ENCODE results near the gene BAMBI.

BAMBI gene

GRCh38 chr10:28676326-28676967 lies 874 bp upstream of the BAMBI start:
- DNase-seq (ENCODE audit: low read depth) = peak; percentile 5

DNA sequence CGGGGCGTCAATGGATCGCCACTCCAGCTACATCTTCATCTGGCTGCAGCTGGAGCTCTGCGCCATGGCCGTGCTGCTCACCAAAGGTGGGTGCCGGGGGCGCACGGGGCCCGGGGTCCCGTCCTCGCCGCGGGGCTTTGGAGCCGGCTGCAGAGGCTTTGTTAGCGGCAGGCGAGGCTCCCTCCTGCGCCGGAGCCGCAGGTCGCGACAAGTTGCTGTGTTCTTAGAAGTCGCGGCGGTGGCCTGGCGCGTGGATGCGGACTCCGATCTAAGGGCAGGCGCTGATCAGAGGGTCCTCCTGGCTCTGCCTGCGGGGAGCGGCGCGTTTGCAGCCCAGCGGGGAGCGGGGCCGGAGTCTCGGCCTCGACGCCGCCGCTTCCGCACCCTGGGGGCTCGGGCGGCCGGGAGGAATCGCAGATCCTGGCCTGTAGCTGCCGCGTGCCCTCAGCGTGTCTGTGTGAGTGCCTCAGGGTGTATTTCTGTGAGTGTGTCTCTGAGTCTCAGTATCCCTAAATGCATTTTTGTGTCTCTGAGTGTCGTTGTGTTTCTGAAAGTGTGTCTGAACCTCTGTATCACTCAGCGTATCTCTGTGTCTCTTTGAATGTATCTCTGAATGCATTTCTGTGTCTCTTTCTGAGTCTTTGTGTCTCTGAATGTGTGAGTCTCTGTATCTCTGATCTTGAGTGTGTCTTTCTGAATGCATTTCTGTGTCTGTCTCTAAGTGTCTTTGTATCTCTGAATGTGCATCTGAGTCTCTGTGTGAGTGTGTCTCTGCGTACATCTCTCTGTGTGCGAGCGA lies 766 bp downstream of the BAMBI start:
- DNase-seq (ENCODE audit: low read depth) = no peak

DNA sequence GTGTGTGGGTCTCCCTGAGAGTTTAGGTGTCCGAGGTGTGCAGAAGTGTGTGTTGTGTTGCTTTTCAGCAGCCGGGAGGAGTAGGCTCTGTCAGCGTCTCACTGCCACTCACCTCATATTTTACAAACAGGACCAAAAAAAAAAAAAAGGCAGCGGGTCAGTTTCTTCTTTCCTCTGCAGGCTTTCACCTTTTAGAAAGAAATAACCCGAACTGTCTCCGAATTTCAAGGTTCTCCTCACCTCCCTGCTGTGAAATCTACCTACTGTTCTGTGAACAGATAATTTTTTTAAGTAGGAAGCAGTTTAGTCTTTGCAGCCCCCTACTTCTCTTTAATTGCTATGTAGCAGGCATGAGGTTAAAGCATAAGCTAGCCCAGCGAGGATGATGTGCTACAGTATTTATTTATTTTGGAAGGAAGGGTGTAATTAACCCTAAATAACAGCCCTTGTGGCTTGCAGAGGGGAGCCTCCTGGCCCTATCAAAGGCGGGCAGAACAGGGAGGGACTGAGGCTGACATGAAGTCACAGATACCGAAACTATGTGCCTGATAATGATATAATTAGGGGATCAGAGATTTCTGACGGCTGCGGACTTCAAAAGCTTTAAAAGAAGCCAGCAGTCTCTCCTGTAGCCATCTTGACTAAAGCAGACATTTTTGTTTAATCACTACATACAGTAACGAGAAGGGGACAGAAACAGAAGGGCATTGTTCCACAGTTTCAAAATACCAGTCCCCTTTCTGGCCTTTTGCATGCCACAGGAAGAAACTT lies 1.6 kb downstream of the BAMBI start:
- DNase-seq (ENCODE audit: low read depth) = no peak

GRCh38 chr10:28679581-28680357 lies 2.4 kb downstream of the BAMBI start:
- no peak for DNase-seq (ENCODE audit: low read depth)

GRCh38 chr10:28680358-28680752 lies 3.0 kb downstream of the BAMBI start:
- DNase-seq (ENCODE audit: low read depth) = no peak

DNA sequence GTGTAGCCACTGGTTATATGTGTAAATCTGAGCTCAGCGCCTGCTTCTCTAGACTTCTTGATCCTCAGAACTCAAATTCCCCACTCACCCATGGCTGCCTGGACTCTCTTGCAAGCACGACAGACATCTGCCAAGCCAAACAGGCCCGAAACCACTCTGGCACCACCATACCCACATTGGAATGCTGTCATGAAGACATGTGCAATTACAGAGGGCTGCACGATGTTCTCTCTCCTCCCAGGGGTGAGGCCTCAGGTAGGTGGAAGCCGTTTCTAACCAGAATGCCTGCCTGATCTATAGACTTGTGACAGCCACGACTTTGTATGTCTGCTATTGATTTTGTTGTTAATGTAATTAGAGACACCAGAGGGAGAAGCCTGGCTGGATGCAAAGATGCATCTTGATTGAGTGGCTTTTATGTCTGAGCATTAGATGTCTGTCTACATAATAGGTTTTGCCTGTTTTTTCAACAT lies 4.0 kb downstream of the BAMBI start:
- DNase-seq (ENCODE audit: low read depth) = no peak

DNA sequence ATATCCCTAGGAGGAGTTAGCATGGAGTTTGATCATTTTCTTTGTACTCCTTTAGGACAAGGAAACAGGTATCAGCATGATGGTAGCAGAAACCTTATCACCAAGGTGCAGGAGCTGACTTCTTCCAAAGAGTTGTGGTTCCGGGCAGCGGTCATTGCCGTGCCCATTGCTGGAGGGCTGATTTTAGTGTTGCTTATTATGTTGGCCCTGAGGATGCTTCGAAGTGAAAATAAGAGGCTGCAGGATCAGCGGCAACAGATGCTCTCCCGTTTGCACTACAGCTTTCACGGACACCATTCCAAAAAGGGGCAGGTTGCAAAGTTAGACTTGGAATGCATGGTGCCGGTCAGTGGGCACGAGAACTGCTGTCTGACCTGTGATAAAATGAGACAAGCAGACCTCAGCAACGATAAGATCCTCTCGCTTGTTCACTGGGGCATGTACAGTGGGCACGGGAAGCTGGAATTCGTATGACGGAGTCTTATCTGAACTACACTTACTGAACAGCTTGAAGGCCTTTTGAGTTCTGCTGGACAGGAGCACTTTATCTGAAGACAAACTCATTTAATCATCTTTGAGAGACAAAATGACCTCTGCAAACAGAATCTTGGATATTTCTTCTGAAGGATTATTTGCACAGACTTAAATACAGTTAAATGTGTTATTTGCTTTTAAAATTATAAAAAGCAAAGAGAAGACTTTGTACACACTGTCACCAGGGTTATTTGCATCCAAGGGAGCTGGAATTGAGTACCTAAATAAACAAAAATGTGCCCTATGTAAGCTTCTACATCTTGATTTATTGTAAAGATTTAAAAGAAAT lies 4.8 kb downstream of the BAMBI start:
- no peak for DNase-seq (ENCODE audit: low read depth)

- DNase-seq (ENCODE audit: low read depth) = no peak
These were observed 7.0 kb downstream of the BAMBI start for GRCh38 chr10:28684157-28684985.

GRCh38 chr10:28684986-28685580 lies 7.8 kb downstream of the BAMBI start:
- DNase-seq (ENCODE audit: low read depth) = no peak

DNA sequence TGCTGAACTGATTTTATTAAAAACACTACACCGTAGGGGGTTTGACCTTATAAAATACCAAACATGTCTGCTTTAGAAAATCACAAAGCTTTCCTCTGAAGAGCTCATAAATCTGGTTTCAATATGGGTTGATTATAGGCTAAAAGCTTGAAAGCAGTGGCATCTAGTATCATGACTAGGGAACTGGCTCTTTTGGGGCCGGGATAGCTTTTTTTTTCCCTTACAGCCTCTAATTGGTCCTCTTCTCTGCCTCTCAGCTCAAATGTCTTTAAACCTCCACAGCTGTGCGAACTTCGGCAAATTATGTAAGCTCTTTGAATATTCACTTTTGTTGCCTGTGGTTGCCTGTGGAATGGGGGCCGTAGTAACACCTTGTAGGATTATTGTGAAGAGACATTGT lies 8.4 kb downstream of the BAMBI start:
- DNase-seq (ENCODE audit: low read depth) = no peak

GRCh38 chr10:28686835-28687682 lies 9.7 kb downstream of the BAMBI start:
- DNase-seq (ENCODE audit: low read depth) = no peak

GRCh38 chr10:28687683-28688001 lies 10.3 kb downstream of the BAMBI start:
- no peak for DNase-seq (ENCODE audit: low read depth)

DNA sequence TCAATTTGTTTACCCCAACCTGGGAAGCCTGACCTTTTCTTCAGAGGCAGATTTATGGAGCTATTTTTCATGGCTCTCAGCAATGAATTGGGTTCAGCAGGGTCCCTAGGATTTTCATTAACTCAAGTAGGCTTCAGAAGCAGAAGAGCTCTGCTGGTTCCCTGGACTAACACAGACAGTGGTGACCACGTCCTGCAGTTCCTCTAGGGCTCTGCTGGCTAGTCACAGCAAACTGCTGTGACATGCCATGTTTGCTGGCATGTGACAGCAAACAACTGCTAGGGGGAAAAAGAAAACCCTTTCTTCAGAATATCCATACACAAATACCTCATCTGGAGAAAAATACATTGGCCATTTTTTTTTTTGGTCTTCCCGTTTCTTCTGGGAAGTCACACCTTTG lies 13.2 kb downstream of the BAMBI start:
- DNase-seq (ENCODE audit: low read depth) = no peak

DNA sequence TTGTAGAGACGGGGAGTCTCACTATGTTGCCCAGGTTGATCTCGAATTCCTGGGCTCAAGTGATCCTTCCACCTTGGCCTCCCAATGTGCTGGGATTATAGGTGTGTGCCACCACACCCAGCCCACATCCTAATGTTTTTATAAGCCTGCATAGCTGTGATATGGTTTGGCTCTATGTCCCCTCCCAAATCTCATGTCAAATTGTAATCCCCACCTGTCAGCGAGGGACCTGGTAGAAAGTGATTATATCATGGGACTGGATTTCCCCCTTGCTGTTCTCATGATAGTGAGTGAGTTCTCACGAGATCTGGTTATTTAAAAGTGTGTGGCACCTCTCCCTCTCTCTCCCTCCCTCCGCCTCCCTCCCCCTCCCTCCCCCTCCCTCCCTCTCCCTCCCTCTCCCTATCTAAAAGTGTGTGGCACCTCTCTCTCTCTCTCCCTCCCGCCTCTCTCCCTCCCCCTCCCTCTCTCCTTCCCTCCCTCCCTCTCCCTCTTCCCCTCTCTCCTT lies 13.9 kb downstream of the BAMBI start:
- DNase-seq (ENCODE audit: low read depth) = no peak

- no peak for DNase-seq (ENCODE audit: low read depth)
These were observed 14.7 kb downstream of the BAMBI start for GRCh38 chr10:28692050-28692449.

GRCh38 chr10:28694530-28694929 lies 17.2 kb downstream of the BAMBI start:
- no peak for DNase-seq (ENCODE audit: low read depth)

DNA sequence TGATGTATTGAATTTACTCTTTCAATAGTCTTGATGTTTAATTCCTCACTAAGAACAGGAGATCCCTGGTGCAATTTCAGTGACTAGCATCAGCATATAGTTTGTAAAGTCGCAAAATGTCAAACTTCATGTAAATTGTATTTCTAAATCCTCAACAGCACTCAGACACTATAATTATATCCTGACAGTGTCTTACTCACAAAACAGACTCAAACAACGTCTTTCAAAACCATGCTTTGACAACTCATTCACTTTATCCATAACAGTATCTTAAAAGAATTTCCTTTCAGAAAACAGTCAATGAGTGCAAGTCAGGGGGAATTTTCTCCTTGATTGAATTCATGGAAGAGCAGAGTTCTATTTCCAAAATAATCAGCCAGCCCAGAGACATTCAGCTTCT lies 20.8 kb downstream of the BAMBI start:
- no peak for DNase-seq (ENCODE audit: low read depth)

DNA sequence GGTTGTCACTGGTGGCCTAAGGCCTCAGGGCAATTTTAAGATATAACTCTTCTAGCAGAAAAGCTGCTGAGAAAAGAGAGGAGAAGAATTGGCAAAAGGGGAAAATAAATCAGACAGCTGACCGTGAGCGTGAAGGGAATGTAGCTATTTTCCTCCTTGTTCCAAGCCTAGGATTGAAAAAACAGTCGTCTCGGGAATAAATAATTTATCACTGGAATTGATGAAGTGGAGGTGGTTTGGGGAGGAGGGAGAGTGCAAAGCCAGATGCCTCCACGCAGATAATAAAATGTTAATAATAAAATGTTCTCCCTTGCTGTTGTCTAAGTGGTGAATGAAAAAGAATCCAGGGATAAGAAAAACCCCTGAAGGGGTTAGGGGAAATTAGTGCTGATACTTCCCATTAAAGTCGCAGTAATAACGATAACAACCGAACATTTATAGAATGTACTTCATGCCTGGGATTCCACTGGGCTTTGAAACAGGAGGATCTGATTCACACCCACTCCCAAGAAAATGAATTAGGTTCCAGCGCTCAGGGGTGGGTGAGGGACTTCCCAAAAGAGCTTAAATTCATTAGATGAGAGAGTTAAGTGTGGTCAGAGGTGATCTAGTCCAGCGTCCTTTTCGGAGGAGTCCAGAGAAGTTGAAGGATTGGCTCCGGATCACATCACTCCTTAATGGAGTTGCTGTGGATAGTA lies 27.3 kb downstream of the BAMBI start:
- no peak for DNase-seq (ENCODE audit: low read depth)

Measured in activated T-cell treated with anti-CD3 and anti-CD28 coated beads for 1 hour (primary cell).